GM12865 (cell line): Measurements from ENCODE around the gene BMP6.
"Not testable (repeated sequence)": the region's sequence is repeated elsewhere in the genome, so short reads cannot be mapped to it uniquely, and the experiment has no call there.

Experiments used
- DNase-seq: peaks from one replicate; pipeline ENCODE4 v3.0.0; 2010; ENCODE audit warnings: low read depth
- H3K4me3 ChIP-seq: 2 replicates; pipeline ENCODE4 v1.5.1; 2011; ENCODE audit warnings: mild to moderate bottlenecking, low read depth, low read length, control low read depth
- TF ChIP-seq, protein P1 (sequence below): IDR thresholded peaks from 2 replicates; pipeline ENCODE4 v1.5.1; 2011; ENCODE audit warnings: low read length, control low read depth, low read depth, inconsistent platforms; ENCODE audit not compliant: insufficient read depth; ENCODE audit errors: missing control alignments

Gene BMP6

GRCh38 chr6:7893342-7893741 lies 167.4 kb downstream of the BMP6 start:
- TF ChIP-seq, protein P1, sequence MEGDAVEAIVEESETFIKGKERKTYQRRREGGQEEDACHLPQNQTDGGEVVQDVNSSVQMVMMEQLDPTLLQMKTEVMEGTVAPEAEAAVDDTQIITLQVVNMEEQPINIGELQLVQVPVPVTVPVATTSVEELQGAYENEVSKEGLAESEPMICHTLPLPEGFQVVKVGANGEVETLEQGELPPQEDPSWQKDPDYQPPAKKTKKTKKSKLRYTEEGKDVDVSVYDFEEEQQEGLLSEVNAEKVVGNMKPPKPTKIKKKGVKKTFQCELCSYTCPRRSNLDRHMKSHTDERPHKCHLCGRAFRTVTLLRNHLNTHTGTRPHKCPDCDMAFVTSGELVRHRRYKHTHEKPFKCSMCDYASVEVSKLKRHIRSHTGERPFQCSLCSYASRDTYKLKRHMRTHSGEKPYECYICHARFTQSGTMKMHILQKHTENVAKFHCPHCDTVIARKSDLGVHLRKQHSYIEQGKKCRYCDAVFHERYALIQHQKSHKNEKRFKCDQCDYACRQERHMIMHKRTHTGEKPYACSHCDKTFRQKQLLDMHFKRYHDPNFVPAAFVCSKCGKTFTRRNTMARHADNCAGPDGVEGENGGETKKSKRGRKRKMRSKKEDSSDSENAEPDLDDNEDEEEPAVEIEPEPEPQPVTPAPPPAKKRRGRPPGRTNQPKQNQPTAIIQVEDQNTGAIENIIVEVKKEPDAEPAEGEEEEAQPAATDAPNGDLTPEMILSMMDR: no peak
- no peak overlapping the region for H3K4me3 ChIP-seq
- no peak for DNase-seq

DNA sequence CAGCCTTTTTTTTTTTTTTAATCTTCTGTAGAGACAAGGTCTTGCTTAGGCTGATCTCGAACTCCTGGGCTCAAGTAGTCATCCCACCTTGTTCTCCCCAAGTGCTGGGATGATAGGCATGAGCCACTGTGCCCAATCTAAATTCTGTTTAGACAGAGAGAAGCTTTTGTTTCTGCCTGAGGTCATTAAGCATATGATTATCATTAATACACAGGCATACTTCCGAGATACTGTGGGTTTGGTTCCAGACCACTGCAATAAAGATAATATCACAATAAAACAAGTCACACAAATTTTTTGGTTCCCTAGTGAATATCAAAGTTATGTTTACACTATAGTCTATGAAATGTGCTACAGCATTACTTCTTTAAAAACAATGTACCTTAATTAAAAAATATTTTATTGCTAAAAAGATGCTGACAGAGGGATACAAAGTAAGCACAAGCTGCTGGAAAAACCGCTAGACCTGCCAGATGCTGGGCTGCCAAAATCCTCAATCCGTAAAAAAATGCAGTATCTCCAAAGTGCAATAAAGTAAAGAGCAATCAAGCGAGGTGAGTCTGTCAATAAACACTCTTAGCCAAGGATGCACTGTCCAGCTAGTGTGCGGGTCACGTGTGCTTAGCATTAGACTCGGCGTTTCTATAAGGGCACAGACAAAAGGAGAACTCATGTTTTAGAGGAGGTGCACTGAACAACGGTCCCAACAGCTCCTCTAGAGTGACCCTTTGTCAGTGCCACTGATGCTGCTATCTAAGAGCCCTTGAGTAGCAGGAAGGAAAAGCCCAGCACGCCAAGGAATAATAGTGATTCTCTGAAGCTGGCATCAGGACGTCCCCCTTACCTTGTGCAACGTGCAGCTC lies 168.6 kb downstream of the BMP6 start:
- TF ChIP-seq, protein P1: no peak
- DNase-seq: no peak
- H3K4me3 ChIP-seq: no peak overlapping the region

GRCh38 chr6:7895125-7895423 lies 169.2 kb downstream of the BMP6 start:
- H3K4me3 ChIP-seq: no peak overlapping the region
- no peak for DNase-seq
- TF ChIP-seq, protein P1: no peak

- DNase-seq: no peak
- H3K4me3 ChIP-seq: no peak overlapping the region
- TF ChIP-seq, protein P1: no peak
Observed at GRCh38 chr6:7896465-7896987, 170.6 kb downstream of the BMP6 start.

GRCh38 chr6:7897461-7898192 lies 171.7 kb downstream of the BMP6 start:
- TF ChIP-seq, protein P1: no peak
- peak; percentile 68 for DNase-seq
- no peak overlapping the region for H3K4me3 ChIP-seq

DNA sequence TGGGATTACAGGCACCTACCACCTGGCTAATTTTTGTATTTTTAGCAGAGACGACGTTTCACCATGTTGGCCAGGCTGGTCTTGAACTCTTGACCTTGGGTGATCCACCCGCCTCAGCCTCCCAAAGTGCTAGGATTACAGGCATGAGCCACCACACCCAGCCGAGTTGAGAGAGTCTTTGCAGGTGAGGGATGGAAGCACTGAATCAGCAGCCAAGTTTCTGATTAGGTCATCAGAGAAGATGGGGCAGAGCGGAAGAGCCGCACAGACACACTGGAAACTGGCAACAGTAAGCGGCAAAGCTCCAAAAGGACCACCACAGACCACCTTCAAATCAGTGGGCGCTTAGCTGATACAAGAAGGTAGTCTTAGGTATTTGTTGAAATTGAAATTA lies 172.3 kb downstream of the BMP6 start:
- not testable (repeated sequence) for H3K4me3 ChIP-seq, DNase-seq

DNA sequence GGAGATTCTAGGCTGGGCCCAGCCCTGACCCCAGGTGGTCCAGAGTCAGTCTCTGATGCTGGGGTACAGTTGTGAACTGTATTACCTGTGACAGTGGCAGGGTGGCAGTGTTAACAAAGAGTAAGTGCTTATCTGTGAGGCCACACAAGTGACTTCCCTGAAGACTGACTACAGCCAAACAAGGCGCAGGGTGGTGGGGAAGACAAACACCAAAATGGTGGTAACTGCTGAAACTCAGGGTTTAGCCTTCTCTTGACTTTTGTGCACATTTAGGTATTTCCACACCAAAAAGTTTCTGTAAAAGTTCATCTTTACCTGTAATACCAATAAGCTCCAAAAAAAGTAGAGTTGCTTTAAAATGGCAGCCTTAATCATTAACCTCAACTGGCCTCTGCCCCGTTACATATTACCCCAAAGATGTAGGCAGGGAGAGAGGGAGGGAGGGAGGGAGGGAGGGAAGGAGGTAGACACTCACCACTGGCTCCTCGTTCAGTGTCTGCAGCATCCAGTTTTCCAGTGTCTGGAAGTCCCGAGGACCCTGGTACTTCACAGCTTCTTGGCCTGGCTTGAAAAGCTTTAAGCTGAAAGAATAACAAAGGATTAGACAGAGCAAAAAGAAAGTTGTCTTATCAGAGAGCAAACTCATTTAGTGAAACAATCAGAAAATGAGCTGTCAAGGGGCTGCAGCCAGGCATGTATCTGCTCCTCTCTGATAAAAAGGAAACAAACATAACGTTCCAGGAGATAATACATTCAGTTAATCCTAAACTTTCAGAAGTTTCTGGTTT lies 173.4 kb downstream of the BMP6 start:
- TF ChIP-seq, protein P1: peak; percentile 34
- H3K4me3 ChIP-seq: no peak overlapping the region
- peak; percentile 56 for DNase-seq
